GM23338 (cell line): Measurements from ENCODE around the gene RASSF1. TPM values are rescaled to one million over a fixed set of nuclear protein-coding genes. Genes with fewer than 3 reads are reported as not detected.

ENCODE experiments used
- ATAC-seq: fragments of 200-7000 bp; cut with Tn5 transposase; 3 replicates; pipeline ENCODE4 v1.9.1; 2020
- DNase-seq: peaks from one replicate; pipeline ENCODE4 v3.0.0-alpha.2; 2015; ENCODE audit warnings: low spot score
- H2AFZ ChIP-seq: fragments of 200-600 bp; sonication (generic); 2 replicates; pipeline ENCODE4 v1.8.0; 2016; ENCODE audit warnings: antibody characterized with exemption, mild to moderate bottlenecking, moderate library complexity
- H3F3A ChIP-seq: fragments of 200-600 bp; sonication (generic); replicated peaks from 2 replicates; pipeline ENCODE4 v1.8.0; 2017; ENCODE audit warnings: antibody characterized with exemption, mixed run types, low read depth
- H3K27ac ChIP-seq: fragments of 200-600 bp; sonication (generic); 2 replicates; pipeline ENCODE4 v1.6.1; 2016; ENCODE audit warnings: low read depth
- H3K27me3 ChIP-seq: fragments of 200-600 bp; sonication (generic); 2 replicates; pipeline ENCODE4 v1.8.0; 2016; ENCODE audit warnings: mild to moderate bottlenecking, mixed run types, moderate library complexity; ENCODE audit not compliant: insufficient read depth
- H3K36me3 ChIP-seq: fragments of 200-600 bp; sonication (generic); 2 replicates; pipeline ENCODE4 v1.8.0; 2016; ENCODE audit warnings: mild to moderate bottlenecking; ENCODE audit not compliant: insufficient read depth
- H3K4me1 ChIP-seq: fragments of 200-600 bp; sonication (generic); 2 replicates; pipeline ENCODE4 v1.8.0; 2016; ENCODE audit warnings: mild to moderate bottlenecking, moderate library complexity; ENCODE audit not compliant: insufficient read depth
- H3K4me2 ChIP-seq: fragments of 200-600 bp; sonication (generic); 2 replicates; pipeline ENCODE4 v1.7.1; 2017; ENCODE audit warnings: mixed run types
- H3K4me3 ChIP-seq: fragments of 200-600 bp; sonication (generic); 2 replicates; pipeline ENCODE4 v1.6.1; 2016; ENCODE audit warnings: mixed run types
- H3K79me2 ChIP-seq: fragments of 200-600 bp; sonication (generic); replicated peaks from 2 replicates; pipeline ENCODE4 v1.8.0; 2017; ENCODE audit warnings: mild to moderate bottlenecking; ENCODE audit not compliant: insufficient read depth
- H3K9me2 ChIP-seq: fragments of 200-600 bp; sonication (generic); 2 replicates; pipeline ENCODE4 v1.8.0; 2017; ENCODE audit not compliant: insufficient read depth
- H4K20me1 ChIP-seq: fragments of 200-600 bp; sonication (generic); replicated peaks from 2 replicates; pipeline ENCODE4 v1.8.0; 2017; ENCODE audit warnings: mild to moderate bottlenecking; ENCODE audit not compliant: insufficient read depth
- H3K27ac Mint-ChIP-seq: 2 replicates; pipeline ENCODE4 v1.8.0; 2020; ENCODE audit warnings: inconsistent platforms, mild to moderate bottlenecking, moderate library complexity, mixed read lengths
- H3K27me3 Mint-ChIP-seq: 3 replicates; pipeline ENCODE4 v1.8.0; 2022; ENCODE audit warnings: low read depth, mild to moderate bottlenecking, moderate library complexity, mixed read lengths, inconsistent platforms; ENCODE audit not compliant: insufficient read depth, poor library complexity
- H3K36me3 Mint-ChIP-seq: 3 replicates; pipeline ENCODE4 v1.8.0; 2021; ENCODE audit warnings: low read depth, mild to moderate bottlenecking, inconsistent platforms, moderate library complexity, mixed read lengths
- H3K4me1 Mint-ChIP-seq: 3 replicates; pipeline ENCODE4 v1.8.0; 2020; ENCODE audit warnings: mild to moderate bottlenecking, inconsistent platforms, mixed read lengths
- H3K4me3 Mint-ChIP-seq: 3 replicates; pipeline ENCODE4 v1.8.0; 2021; ENCODE audit warnings: moderate library complexity, mild to moderate bottlenecking, inconsistent platforms, mixed read lengths
- H3K9me3 Mint-ChIP-seq: 3 replicates; pipeline ENCODE4 v1.8.0; 2020; ENCODE audit warnings: moderate library complexity, mild to moderate bottlenecking, inconsistent platforms, mixed read lengths
- CREB1 ChIP-seq: fragments of 250-450 bp; sonication (Bioruptor Pico); IDR thresholded peaks from 2 replicates; pipeline ENCODE4 v1.5.0; 2020; ENCODE audit warnings: low read depth, mild to moderate bottlenecking, moderate library complexity
- JUNB ChIP-seq: IDR thresholded peaks from one replicate; pipeline ENCODE4 v1.6.1; 2016; ENCODE audit warnings: antibody characterized with exemption; ENCODE audit not compliant: unreplicated experiment
- POLR2AphosphoS5 ChIP-seq: IDR thresholded peaks from 2 replicates; pipeline ENCODE4 v1.6.1; 2016; ENCODE audit warnings: antibody characterized with exemption, low read depth
- ZNF114 ChIP-seq: fragments of 250-450 bp; sonication (Bioruptor Pico); IDR thresholded peaks from 2 replicates; pipeline ENCODE4 v1.5.0; 2020; ENCODE audit warnings: mild to moderate bottlenecking, moderate library complexity
- polyA plus RNA-seq: library from polyadenylated mRNA; unstranded; fragments of >200 nt; fragmentation: Nextera tagmentation; extraction: Ambion mirVana; gene quantifications from 2 replicates; pipeline ENCODE4 v1.2.1, GENCODE V29; 2016
- total RNA-seq: library from RNA; depleted of rRNA; stranded (reverse); fragments of >200 nt; shearing (Covaris generic); gene quantifications from 2 replicates; pipeline ENCODE4 v1.2.3, GENCODE V29; 2014
- TF ChIP-seq, protein P1 (sequence below): fragments of 250-450 bp; sonication (Bioruptor Pico); IDR thresholded peaks from 2 replicates; pipeline ENCODE4 v1.5.0; 2020; ENCODE audit warnings: mild to moderate bottlenecking, moderate library complexity

The RASSF1 gene
- total and polyA plus RNA-seq, 2 experiments from 2014 or later, result 9.6 to 15.7 TPM

- Histone ChIP-seq H3K27me3 (no peaks in the 10 kb centered on the region), H2AFZ (no peak overlapping the region), H3K9me2 (no peaks in the 10 kb centered on the region), H4K20me1 (peaks cover 5% of the 10 kb centered on the region; the same call in 1 of the 2 replicates), H3F3A (peaks cover 20% of the 10 kb centered on the region; the same call in 1 of the 2 replicates), H3K4me3 (peak overlapping the region; percentile 97), H3K36me3 (peaks cover 8% of the 10 kb centered on the region), H3K79me2 (peaks cover 26% of the 10 kb centered on the region), H3K27ac (peak overlapping the region; percentile 100), H3K4me1 (peaks cover 15% of the 10 kb centered on the region), H3K4me2 (peak overlapping the region; percentile 99)
- Mint-ChIP-seq H3K27ac (peak overlapping the region; percentile 82; the same call in 1 of the 2 replicates), H3K9me3 (no peaks in the 10 kb centered on the region), H3K4me1 (peaks cover 43% of the 10 kb centered on the region), H3K4me3 (peak overlapping the region; percentile 86), H3K36me3 (peaks cover 51% of the 10 kb centered on the region), H3K27me3 (peaks cover 11% of the 10 kb centered on the region)
- TF ChIP-seq, protein P1, sequence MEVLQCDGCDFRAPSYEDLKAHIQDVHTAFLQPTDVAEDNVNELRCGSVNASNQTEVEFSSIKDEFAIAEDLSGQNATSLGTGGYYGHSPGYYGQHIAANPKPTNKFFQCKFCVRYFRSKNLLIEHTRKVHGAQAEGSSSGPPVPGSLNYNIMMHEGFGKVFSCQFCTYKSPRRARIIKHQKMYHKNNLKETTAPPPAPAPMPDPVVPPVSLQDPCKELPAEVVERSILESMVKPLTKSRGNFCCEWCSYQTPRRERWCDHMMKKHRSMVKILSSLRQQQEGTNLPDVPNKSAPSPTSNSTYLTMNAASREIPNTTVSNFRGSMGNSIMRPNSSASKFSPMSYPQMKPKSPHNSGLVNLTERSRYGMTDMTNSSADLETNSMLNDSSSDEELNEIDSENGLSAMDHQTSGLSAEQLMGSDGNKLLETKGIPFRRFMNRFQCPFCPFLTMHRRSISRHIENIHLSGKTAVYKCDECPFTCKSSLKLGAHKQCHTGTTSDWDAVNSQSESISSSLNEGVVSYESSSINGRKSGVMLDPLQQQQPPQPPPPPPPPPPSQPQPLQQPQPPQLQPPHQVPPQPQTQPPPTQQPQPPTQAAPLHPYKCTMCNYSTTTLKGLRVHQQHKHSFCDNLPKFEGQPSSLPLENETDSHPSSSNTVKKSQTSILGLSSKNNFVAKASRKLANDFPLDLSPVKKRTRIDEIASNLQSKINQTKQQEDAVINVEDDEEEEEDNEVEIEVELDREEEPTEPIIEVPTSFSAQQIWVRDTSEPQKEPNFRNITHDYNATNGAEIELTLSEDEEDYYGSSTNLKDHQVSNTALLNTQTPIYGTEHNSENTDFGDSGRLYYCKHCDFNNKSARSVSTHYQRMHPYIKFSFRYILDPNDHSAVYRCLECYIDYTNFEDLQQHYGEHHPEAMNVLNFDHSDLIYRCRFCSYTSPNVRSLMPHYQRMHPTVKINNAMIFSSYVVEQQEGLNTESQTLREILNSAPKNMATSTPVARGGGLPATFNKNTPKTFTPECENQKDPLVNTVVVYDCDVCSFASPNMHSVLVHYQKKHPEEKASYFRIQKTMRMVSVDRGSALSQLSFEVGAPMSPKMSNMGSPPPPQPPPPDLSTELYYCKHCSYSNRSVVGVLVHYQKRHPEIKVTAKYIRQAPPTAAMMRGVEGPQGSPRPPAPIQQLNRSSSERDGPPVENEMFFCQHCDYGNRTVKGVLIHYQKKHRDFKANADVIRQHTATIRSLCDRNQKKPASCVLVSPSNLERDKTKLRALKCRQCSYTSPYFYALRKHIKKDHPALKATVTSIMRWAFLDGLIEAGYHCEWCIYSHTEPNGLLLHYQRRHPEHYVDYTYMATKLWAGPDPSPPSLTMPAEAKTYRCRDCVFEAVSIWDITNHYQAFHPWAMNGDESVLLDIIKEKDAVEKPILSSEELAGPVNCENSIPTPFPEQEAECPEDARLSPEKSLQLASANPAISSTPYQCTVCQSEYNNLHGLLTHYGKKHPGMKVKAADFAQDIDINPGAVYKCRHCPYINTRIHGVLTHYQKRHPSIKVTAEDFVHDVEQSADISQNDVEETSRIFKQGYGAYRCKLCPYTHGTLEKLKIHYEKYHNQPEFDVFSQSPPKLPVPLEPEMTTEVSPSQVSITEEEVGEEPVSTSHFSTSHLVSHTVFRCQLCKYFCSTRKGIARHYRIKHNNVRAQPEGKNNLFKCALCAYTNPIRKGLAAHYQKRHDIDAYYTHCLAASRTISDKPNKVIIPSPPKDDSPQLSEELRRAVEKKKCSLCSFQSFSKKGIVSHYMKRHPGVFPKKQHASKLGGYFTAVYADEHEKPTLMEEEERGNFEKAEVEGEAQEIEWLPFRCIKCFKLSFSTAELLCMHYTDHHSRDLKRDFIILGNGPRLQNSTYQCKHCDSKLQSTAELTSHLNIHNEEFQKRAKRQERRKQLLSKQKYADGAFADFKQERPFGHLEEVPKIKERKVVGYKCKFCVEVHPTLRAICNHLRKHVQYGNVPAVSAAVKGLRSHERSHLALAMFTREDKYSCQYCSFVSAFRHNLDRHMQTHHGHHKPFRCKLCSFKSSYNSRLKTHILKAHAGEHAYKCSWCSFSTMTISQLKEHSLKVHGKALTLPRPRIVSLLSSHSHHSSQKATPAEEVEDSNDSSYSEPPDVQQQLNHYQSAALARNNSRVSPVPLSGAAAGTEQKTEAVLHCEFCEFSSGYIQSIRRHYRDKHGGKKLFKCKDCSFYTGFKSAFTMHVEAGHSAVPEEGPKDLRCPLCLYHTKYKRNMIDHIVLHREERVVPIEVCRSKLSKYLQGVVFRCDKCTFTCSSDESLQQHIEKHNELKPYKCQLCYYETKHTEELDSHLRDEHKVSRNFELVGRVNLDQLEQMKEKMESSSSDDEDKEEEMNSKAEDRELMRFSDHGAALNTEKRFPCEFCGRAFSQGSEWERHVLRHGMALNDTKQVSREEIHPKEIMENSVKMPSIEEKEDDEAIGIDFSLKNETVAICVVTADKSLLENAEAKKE, result no peak
- TF ChIP-seq POLR2AphosphoS5, result no peak
- no peak for TF ChIP-seq JUNB
- TF ChIP-seq CREB1, result no peak
- TF ChIP-seq ZNF114 (CRISPR knock-in tag), result no peak
- ATAC-seq (peak; percentile 41), DNase-seq (peak; percentile 91)
Measured at GRCh38 chr3:50320853-50321335, 19.7 kb downstream of the RASSF1 start.
